H1 (cell line): ENCODE measurements around the gene MAGEB5. TPM values are rescaled to one million over a fixed set of nuclear protein-coding genes. Genes with fewer than 3 reads are reported as not detected.

Source experiments
- CTCF ChIA-PET: fragments of 300-600 bp; sonication (Branson Sonifier 250); formaldehyde crosslinking; loops from one replicate; lab custom pipeline; 2021; ENCODE audit not compliant: partially characterized antibody; lab: Charles Lee
- POLR2A ChIA-PET: fragments of 300-600 bp; sonication (Branson Sonifier 250); formaldehyde crosslinking; loops from one replicate; lab custom pipeline; 2021; ENCODE audit warnings: inconsistent platforms; ENCODE audit not compliant: partially characterized antibody; lab: Charles Lee
- DNase-seq, 2 experiments: peaks; one replicate each; pipeline versions ENCODE4 v3.0.0 to v3.0.0-alpha.2; 2010 to 2022; ENCODE audit warnings: low spot score in 2 of 2, low read depth in 1 of 2, mixed read lengths in 1 of 2
- FAIRE-seq: peaks from 2 replicates; lab custom pipeline; 2011; peaks lifted over from hg19 to GRCh38; lab: Jason Lieb, UNC
- H2AFZ ChIP-seq: 2 replicates; pipeline ENCODE4 v1.8.1; 2012; ENCODE audit warnings: low read length, inconsistent platforms
- H2AK5ac ChIP-seq: 2 replicates; pipeline ENCODE4 v1.6.1; 2013; ENCODE audit warnings: low read depth, low read length
- H2BK120ac ChIP-seq: replicated peaks from 2 replicates; pipeline ENCODE3; 2013; ENCODE audit warnings: low read depth, low read length, inconsistent platforms
- H2BK12ac ChIP-seq: 2 replicates; pipeline ENCODE4 v1.6.1; 2013; ENCODE audit warnings: low read depth, low read length
- H2BK15ac ChIP-seq: 2 replicates; pipeline ENCODE4 v1.6.1; 2013; ENCODE audit warnings: low read length
- H2BK20ac ChIP-seq: 2 replicates; pipeline ENCODE4 v1.6.1; 2013; ENCODE audit warnings: low read length
- H2BK5ac ChIP-seq: 2 replicates; pipeline ENCODE4 v1.6.1; 2013; ENCODE audit warnings: low read depth, low read length
- H3K14ac ChIP-seq: 2 replicates; pipeline ENCODE4 v1.6.1; 2013; ENCODE audit warnings: inconsistent platforms; ENCODE audit not compliant: insufficient read length
- H3K18ac ChIP-seq: 2 replicates; pipeline ENCODE4 v1.6.1; 2013; ENCODE audit warnings: low read length; ENCODE audit errors: extremely low read depth
- H3K23ac ChIP-seq: 2 replicates; pipeline ENCODE4 v1.6.1; 2013; ENCODE audit warnings: inconsistent platforms; ENCODE audit not compliant: insufficient read length
- H3K23me2 ChIP-seq: 2 replicates; pipeline ENCODE4 v1.6.1; 2013; ENCODE audit warnings: low read depth, low read length
- H3K27ac ChIP-seq: 2 replicates; pipeline ENCODE4 v1.6.1; 2011; ENCODE audit warnings: low read depth, low read length, inconsistent platforms
- H3K27me3 ChIP-seq, 4 experiments: replicated peaks in 1 of 4; 1 replicate in 1 of 4; 2 replicates in 3 of 4; pipeline versions ENCODE4 v1.6.1 to v1.8.1; 2011 to 2013; ENCODE audit warnings: low read length in 3 of 4, mild to moderate bottlenecking in 3 of 4, inconsistent platforms in 2 of 4, mixed read lengths in 2 of 4, moderate library complexity in 1 of 4; ENCODE audit not compliant: control insufficient read depth in 3 of 4, insufficient read depth in 3 of 4; ENCODE audit errors: extremely low read depth in 1 of 4
- H3K36me3 ChIP-seq, 4 experiments: 2 replicates each; pipeline versions ENCODE4 v1.6.1 to v1.8.1; 2011 to 2013; ENCODE audit warnings: mild to moderate bottlenecking in 4 of 4, low read length in 3 of 4, moderate library complexity in 2 of 4, control low read depth in 1 of 4, inconsistent platforms in 1 of 4; ENCODE audit not compliant: insufficient read depth in 4 of 4, control insufficient read depth in 2 of 4
- H3K4ac ChIP-seq: replicated peaks from 2 replicates; pipeline ENCODE3; 2013; ENCODE audit warnings: low read length, low read depth, mixed read lengths, inconsistent platforms; ENCODE audit not compliant: insufficient read length
- H3K4me1 ChIP-seq, 4 experiments: replicated peaks in 1 of 4; 1 replicate in 1 of 4; 2 replicates in 3 of 4; pipeline versions ENCODE4 v1.6.1 to v1.8.1; 2011 to 2013; ENCODE audit warnings: low read length in 3 of 4, inconsistent platforms in 2 of 4, mixed read lengths in 1 of 4; ENCODE audit not compliant: insufficient read depth in 4 of 4, control insufficient read depth in 3 of 4
- H3K4me2 ChIP-seq, 2 experiments: 2 replicates each; pipeline versions ENCODE4 v1.6.1 to v1.8.1; 2011 to 2013; ENCODE audit warnings: low read depth in 2 of 2, low read length in 2 of 2, control low read depth in 1 of 2, inconsistent platforms in 1 of 2, mild to moderate bottlenecking in 1 of 2; ENCODE audit not compliant: insufficient read depth in 1 of 2
- H3K4me3 ChIP-seq, 4 experiments: fragments of 200-600, 300-600 bp in 1 of 4; sonication (generic), shearing (Covaris generic), sonication (Bioruptor Twin) in 1 of 4; 2 replicates each; pipeline versions ENCODE4 v1.5.1 to v1.8.1; 2011 to 2016; ENCODE audit warnings: low read length in 4 of 4, low read depth in 3 of 4, control low read depth in 2 of 4, inconsistent platforms in 2 of 4, mild to moderate bottlenecking in 2 of 4, mixed read lengths in 1 of 4, moderate library complexity in 1 of 4; ENCODE audit not compliant: insufficient read depth in 2 of 4; ENCODE audit errors: extremely low read depth in 1 of 4
- H3K56ac ChIP-seq: replicated peaks from 2 replicates; pipeline ENCODE3; 2013; ENCODE audit warnings: low read depth, mild to moderate bottlenecking, mixed read lengths, low read length, inconsistent platforms; ENCODE audit not compliant: insufficient read length
- H3K79me1 ChIP-seq: 2 replicates; pipeline ENCODE4 v1.6.1; 2013; ENCODE audit warnings: low read depth, low read length, control low read depth
- H3K79me2 ChIP-seq, 2 experiments: 2 replicates each; pipeline versions ENCODE4 v1.6.1 to v1.8.1; 2012 to 2013; ENCODE audit warnings: low read length in 2 of 2, mild to moderate bottlenecking in 2 of 2, inconsistent platforms in 1 of 2; ENCODE audit not compliant: insufficient read depth in 2 of 2, control insufficient read depth in 1 of 2
- H3K9ac ChIP-seq, 4 experiments: replicated peaks in 1 of 4; 1 replicate in 1 of 4; 2 replicates in 3 of 4; pipeline versions ENCODE4 v1.6.1 to v1.8.1; 2011 to 2013; ENCODE audit warnings: low read depth in 3 of 4, low read length in 3 of 4, control low read depth in 2 of 4, mild to moderate bottlenecking in 2 of 4, moderate library complexity in 2 of 4, inconsistent platforms in 1 of 4; ENCODE audit errors: extremely low read depth in 1 of 4
- H3K9me3 ChIP-seq, 2 experiments: 2 replicates each; pipeline versions ENCODE4 v1.6.1 to v1.8.1; 2012 to 2013; ENCODE audit warnings: mild to moderate bottlenecking in 2 of 2, moderate library complexity in 2 of 2, control low read depth in 1 of 2, inconsistent platforms in 1 of 2, low read depth in 1 of 2, low read length in 1 of 2, mixed read lengths in 1 of 2; ENCODE audit not compliant: insufficient read depth in 2 of 2
- H4K20me1 ChIP-seq, 2 experiments: replicated peaks in 1 of 2; 2 replicates each; pipeline versions ENCODE3 to v1.8.1; 2011 to 2013; ENCODE audit warnings: inconsistent platforms in 2 of 2, low read length in 2 of 2, mild to moderate bottlenecking in 1 of 2; ENCODE audit not compliant: insufficient read depth in 2 of 2, control insufficient read depth in 1 of 2
- H4K5ac ChIP-seq: 2 replicates; pipeline ENCODE4 v1.6.1; 2013; ENCODE audit warnings: low read length, low read depth, mixed read lengths, inconsistent platforms; ENCODE audit not compliant: insufficient read length
- H4K8ac ChIP-seq: 2 replicates; pipeline ENCODE4 v1.8.0; 2013; ENCODE audit warnings: mild to moderate bottlenecking, moderate library complexity, low read length, inconsistent platforms; ENCODE audit not compliant: insufficient read depth; ENCODE audit errors: extremely low read depth
- H4K91ac ChIP-seq: replicated peaks from 2 replicates; pipeline ENCODE3; 2013; ENCODE audit warnings: low read length, mixed read lengths, inconsistent platforms; ENCODE audit not compliant: insufficient read length
- ASH2L ChIP-seq: fragments of 200-600, 300-600 bp; sonication (generic); IDR thresholded peaks from one replicate; pipeline ENCODE4 v1.7.1; 2017; ENCODE audit warnings: low read length
- CEBPB ChIP-seq: IDR thresholded peaks from 2 replicates; pipeline ENCODE4 v1.6.1; 2012; ENCODE audit warnings: low read depth, low read length
- CHD1 ChIP-seq: IDR thresholded peaks from 2 replicates; pipeline ENCODE4 v1.6.1; 2012; ENCODE audit warnings: low read depth, low read length, improper control_type of control experiment
- GABPA ChIP-seq: IDR thresholded peaks from 2 replicates; pipeline ENCODE4 v1.6.1; 2011; ENCODE audit warnings: mild to moderate bottlenecking, low read length, moderate library complexity, borderline replicate concordance; ENCODE audit not compliant: insufficient read depth
- JUN ChIP-seq: IDR thresholded peaks from 2 replicates; pipeline ENCODE4 v1.6.1; 2011; ENCODE audit warnings: low read depth, mild to moderate bottlenecking, improper control_type of control experiment, low read length
- NRF1 ChIP-seq: IDR thresholded peaks from 2 replicates; pipeline ENCODE4 v1.6.1; 2011; ENCODE audit warnings: mild to moderate bottlenecking, low read depth, low read length, improper control_type of control experiment
- POLR2A ChIP-seq, 2 experiments: IDR thresholded peaks; 1 replicate in 1 of 2; 2 replicates in 1 of 2; pipeline ENCODE4 v1.6.1; 2011; ENCODE audit warnings: low read depth in 2 of 2, low read length in 2 of 2, mild to moderate bottlenecking in 2 of 2; ENCODE audit errors: control extremely low read depth in 1 of 2
- ZNF274 ChIP-seq: IDR thresholded peaks from 2 replicates; pipeline ENCODE4 v1.7.0; 2012; ENCODE audit warnings: low read length, borderline replicate concordance; ENCODE audit errors: extremely low read depth
- WGBS, 2 experiments: shearing (Covaris generic) in 1 of 2; methylation state at CpG; one replicate each; pipeline versions ENCODE4 v1.1.6 to v1.1.7; 2013 to 2015; ENCODE audit warnings: low lambda C conversion rate in 2 of 2, mixed read lengths in 2 of 2, inconsistent platforms in 1 of 2, low coverage in 1 of 2, missing lambda C conversion rate in 1 of 2; ENCODE audit not compliant: insufficient replicate concordance in 2 of 2, insufficient coverage in 1 of 2, insufficient read length in 1 of 2; ENCODE audit errors: extremely low coverage in 1 of 2, missing lambda C conversion rate in 1 of 2; 5-methylcytosine and 5-hydroxymethylcytosine counted together
- polyA plus RNA-seq, 7 experiments: library from polyadenylated mRNA; depleted of rRNA in 3 of 7; stranded (reverse) in 5 of 7; unstranded in 2 of 7; fragments of >200 nt in 5 of 7; fragments of 200-250 nt in 2 of 7; gene quantifications; 1 replicate in 5 of 7; 2 replicates in 1 of 7; 4 replicates in 1 of 7; pipeline versions ENCODE4 v1.2.1 to v1.2.3, GENCODE V29; 2011 to 2013; ENCODE audit warnings: missing spikeins in 2 of 7, mixed read lengths in 2 of 7
- total RNA-seq: library from RNA; stranded (reverse); fragmentation: NEBNext Ultra II Directional; extraction: Animal tissue kit (Norgen Biotek cat#: 25700); gene quantifications from 2 replicates; pipeline ENCODE4 v1.2.1, GENCODE V29; 2021

Gene MAGEB5
- total and polyA plus RNA-seq, 2 of the 8 experiments (the other 6 are each of a cell fraction or from before 2014, with no cell fraction given), result not detected

GRCh38 chrX:26254436-26254835 lies 38.5 kb downstream of the MAGEB5 start:
- H2BK20ac ChIP-seq, result no peak overlapping the region
- H4K5ac ChIP-seq, result no peak overlapping the region
- WGBS, 2 experiments, result 93% methylated on average over 5 of the region's 9 CpGs; no CpG with 5 or more reads in 1 of the 2 experiments
- POLR2A ChIA-PET, result no interaction called here
- H3K56ac ChIP-seq, result no peak overlapping the region
- H4K8ac ChIP-seq, result no peak overlapping the region
- TF ChIP-seq JUN (no peak), CHD1 (no peak), ZNF274 (no peak), POLR2A (IDR thresholded peaks at IDR 0.05; ENCODE audit: control extremely low read depth in 1 of 2, low read depth in 2 of 2, low read length in 2 of 2) (no peak), ASH2L (no peak), NRF1 (no peak), CEBPB (no peak), GABPA (no peak)
- H2BK12ac ChIP-seq, result no peak overlapping the region
- no peak overlapping the region for H2BK15ac ChIP-seq
- H3K79me1 ChIP-seq, result no peaks in the 10 kb centered on the region
- no peaks in the 10 kb centered on the region for H3K36me3 ChIP-seq
- H3K9me3 ChIP-seq, result no peaks in the 10 kb centered on the region
- H2BK5ac ChIP-seq, result no peak overlapping the region
- no peak for DNase-seq
- no peak overlapping the region for H2BK120ac ChIP-seq
- no peak overlapping the region for H3K4ac ChIP-seq
- H4K91ac ChIP-seq, result no peak overlapping the region
- H3K23me2 ChIP-seq, result no peaks in the 10 kb centered on the region
- H3K4me1 ChIP-seq, result no peaks in the 10 kb centered on the region
- H3K79me2 ChIP-seq, result no peaks in the 10 kb centered on the region
- H3K27me3 ChIP-seq, result no peaks in the 10 kb centered on the region
- H2AFZ ChIP-seq, result no peak overlapping the region
- CTCF ChIA-PET, result interaction anchor here (0.7 kb wide), 1 partner anchor 146 kb away, joined by 3 read pairs; no protein-coding TSS in a partner anchor
- no peak overlapping the region for H3K18ac ChIP-seq
- no peak overlapping the region for H3K4me2 ChIP-seq
- H2AK5ac ChIP-seq, result no peak overlapping the region
- H3K4me3 ChIP-seq, result no peak overlapping the region
- no peak overlapping the region for H3K23ac ChIP-seq
- no peak for FAIRE-seq
- H3K9ac ChIP-seq, result no peak overlapping the region
- no peak overlapping the region for H3K27ac ChIP-seq
- H4K20me1 ChIP-seq, result no peaks in the 10 kb centered on the region
- no peak overlapping the region for H3K14ac ChIP-seq
